HEK293 (cell line): ENCODE measurements around the gene UCP2.

Source experiments
- CTCF ChIA-PET: fragments of 350-600 bp; formaldehyde crosslinking; extraction: SDS; loops from one replicate; lab custom pipeline; 2021; ENCODE audit warnings: antibody characterized with exemption; lab: Yijun Ruan, JAX
- POLR2A ChIA-PET: fragments of 300-600 bp; formaldehyde crosslinking; extraction: SDS; loops from one replicate; lab custom pipeline; 2020; ENCODE audit warnings: antibody characterized with exemption, inconsistent platforms; lab: Yijun Ruan, JAX
- H3K27ac ChIP-seq: fragments of 200-500 bp; sonication (Bioruptor generic); 2 replicates; pipeline ENCODE4 v1.5.1; 2014; ENCODE audit warnings: low read depth, low read length, control low read depth, inconsistent platforms; ENCODE audit errors: extremely low read depth
- H3K36me3 ChIP-seq, 2 experiments: fragments of 200-500 bp in 1 of 2; sonication (Bioruptor generic) in 1 of 2; 1 replicate in 1 of 2; 2 replicates in 1 of 2; pipeline ENCODE4 v1.5.1; 2014 to 2017; ENCODE audit warnings: inconsistent platforms in 2 of 2, low read length in 2 of 2; ENCODE audit not compliant: control insufficient read depth in 2 of 2, insufficient read depth in 1 of 2
- H3K4me1 ChIP-seq: fragments of 200-500 bp; sonication (Bioruptor generic); 2 replicates; pipeline ENCODE4 v1.5.1; 2014; ENCODE audit warnings: mild to moderate bottlenecking, low read length, inconsistent platforms; ENCODE audit not compliant: control insufficient read depth, insufficient read depth
- H3K4me3 ChIP-seq: 2 replicates; pipeline ENCODE4 v1.5.1; 2011; ENCODE audit warnings: low read depth, mild to moderate bottlenecking, control low read depth, low read length, moderate library complexity
- H3K9me3 ChIP-seq: fragments of 200-500 bp; sonication (Bioruptor generic); 2 replicates; pipeline ENCODE4 v1.5.1; 2014; ENCODE audit warnings: low read depth, low read length, inconsistent platforms; ENCODE audit not compliant: control insufficient read depth, insufficient read depth
- AEBP2 ChIP-seq: fragments of 450-650 bp; formaldehyde crosslinking; IDR thresholded peaks from 2 replicates; pipeline ENCODE4 v1.5.1; 2016; ENCODE audit warnings: missing biosample characterization, missing genetic modification characterization, borderline replicate concordance
- EGR2 ChIP-seq: fragments of 450-650 bp; formaldehyde crosslinking; IDR thresholded peaks from 2 replicates; pipeline ENCODE4 v1.5.1; 2016; ENCODE audit warnings: low read depth, missing biosample characterization, missing genetic modification characterization
- KLF17 ChIP-seq: fragments of 450-650 bp; formaldehyde crosslinking; IDR thresholded peaks from 2 replicates; pipeline ENCODE4 v1.5.1; 2016; ENCODE audit warnings: missing biosample characterization, missing genetic modification characterization
- MZF1 ChIP-seq: fragments of 450-650 bp; formaldehyde crosslinking; IDR thresholded peaks from 2 replicates; pipeline ENCODE4 v1.5.1; 2017; ENCODE audit warnings: missing biosample characterization, missing genetic modification characterization, borderline replicate concordance
- SP3 ChIP-seq: fragments of 450-650 bp; formaldehyde crosslinking; IDR thresholded peaks from 2 replicates; pipeline ENCODE4 v1.5.1; 2016; ENCODE audit warnings: missing biosample characterization, missing genetic modification characterization
- YY2 ChIP-seq: fragments of 450-650 bp; formaldehyde crosslinking; IDR thresholded peaks from 2 replicates; pipeline ENCODE4 v1.5.1; 2016; ENCODE audit warnings: missing biosample characterization, missing genetic modification characterization
- ZBTB6 ChIP-seq: fragments of 450-650 bp; formaldehyde crosslinking; IDR thresholded peaks from 2 replicates; pipeline ENCODE4 v1.5.1; 2017; ENCODE audit warnings: missing biosample characterization, missing genetic modification characterization
- ZFHX2 ChIP-seq: fragments of 450-650 bp; formaldehyde crosslinking; conservative IDR thresholded peaks from 2 replicates; pipeline ENCODE4 v1.5.1; 2016; ENCODE audit warnings: missing biosample characterization, missing genetic modification characterization
- ZFP69B ChIP-seq: fragments of 450-650 bp; formaldehyde crosslinking; IDR thresholded peaks from 2 replicates; pipeline ENCODE4 v1.5.1; 2016; ENCODE audit warnings: missing biosample characterization, missing genetic modification characterization
- ZNF133 ChIP-seq: fragments of 450-650 bp; formaldehyde crosslinking; IDR thresholded peaks from 2 replicates; pipeline ENCODE4 v1.5.1; 2016; ENCODE audit warnings: missing biosample characterization, missing genetic modification characterization
- ZNF16 ChIP-seq: fragments of 450-650 bp; formaldehyde crosslinking; IDR thresholded peaks from 2 replicates; pipeline ENCODE4 v1.5.1; 2016; ENCODE audit warnings: low read depth, missing biosample characterization, missing genetic modification characterization
- ZNF223 ChIP-seq: fragments of 450-650 bp; formaldehyde crosslinking; IDR thresholded peaks from 2 replicates; pipeline ENCODE4 v1.5.1; 2016; ENCODE audit warnings: missing biosample characterization, missing genetic modification characterization
- ZNF239 ChIP-seq: fragments of 450-650 bp; formaldehyde crosslinking; IDR thresholded peaks from 2 replicates; pipeline ENCODE4 v1.5.1; 2016; ENCODE audit warnings: missing biosample characterization, missing genetic modification characterization
- ZNF529 ChIP-seq: fragments of 450-650 bp; formaldehyde crosslinking; IDR thresholded peaks from 2 replicates; pipeline ENCODE4 v1.5.1; 2017; ENCODE audit warnings: missing genetic modification characterization, missing biosample characterization; ENCODE audit not compliant: insufficient replicate concordance
- ZNF707 ChIP-seq: fragments of 450-650 bp; formaldehyde crosslinking; IDR thresholded peaks from 2 replicates; pipeline ENCODE4 v1.5.1; 2016; ENCODE audit warnings: missing biosample characterization, missing genetic modification characterization
- ZNF76 ChIP-seq: fragments of 450-650 bp; formaldehyde crosslinking; IDR thresholded peaks from 2 replicates; pipeline ENCODE4; 2016; ENCODE audit warnings: low read depth, missing biosample characterization, missing genetic modification characterization, borderline replicate concordance

Gene UCP2

DNA sequence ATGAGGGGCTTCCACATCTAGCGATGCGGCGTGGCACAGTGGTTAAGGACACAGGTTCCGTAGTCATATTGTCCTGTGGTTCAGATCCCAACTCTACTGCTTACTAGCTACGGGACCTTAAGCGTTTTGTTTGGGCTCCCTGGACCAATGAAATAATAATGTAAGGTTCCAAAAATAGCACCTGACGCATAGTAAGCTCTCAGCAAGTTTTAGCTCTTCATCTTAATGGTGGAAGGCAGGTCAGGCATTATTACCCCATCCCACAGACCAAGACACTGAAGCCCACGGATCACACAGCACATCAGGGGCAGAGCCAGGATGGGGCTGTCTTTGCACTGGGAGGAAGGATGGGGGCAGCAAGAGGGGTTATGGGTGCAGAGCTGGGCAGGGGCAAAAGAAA lies 18.8 kb downstream of the UCP2 start:
- no peak overlapping the region for H3K4me3 ChIP-seq
- no peak overlapping the region for H3K27ac ChIP-seq
- H3K4me1 ChIP-seq = no peaks in the 10 kb centered on the region
- CTCF ChIA-PET = interaction anchor here (0.5 to 2.2 kb wide), 33 partner anchors 10 to 608 kb away, joined by 3 to 10 read pairs (median 3); partner anchors contain the start of gene DNAJB13
- POLR2A ChIA-PET = interaction anchor here (0.9 kb wide), 1 partner anchor 18 kb away, joined by 3 read pairs; the partner anchor contains the start of gene UCP2
- TF ChIP-seq ZFP69B = no peak
- TF ChIP-seq ZNF133 (tag by site-specific recombination) = no peak
- TF ChIP-seq ZNF239 (tag by site-specific recombination) = no peak
- TF ChIP-seq ZNF16 = no peak
- TF ChIP-seq SP3 (tag by site-specific recombination) = no peak
- no peak for TF ChIP-seq ZNF76 (tag by site-specific recombination)
- TF ChIP-seq ZNF529 (tag by site-specific recombination) = no peak
- no peak for TF ChIP-seq KLF17
- TF ChIP-seq YY2 = no peak
- no peaks in the 10 kb centered on the region for H3K9me3 ChIP-seq
- no peaks in the 10 kb centered on the region for H3K36me3 ChIP-seq

DNA sequence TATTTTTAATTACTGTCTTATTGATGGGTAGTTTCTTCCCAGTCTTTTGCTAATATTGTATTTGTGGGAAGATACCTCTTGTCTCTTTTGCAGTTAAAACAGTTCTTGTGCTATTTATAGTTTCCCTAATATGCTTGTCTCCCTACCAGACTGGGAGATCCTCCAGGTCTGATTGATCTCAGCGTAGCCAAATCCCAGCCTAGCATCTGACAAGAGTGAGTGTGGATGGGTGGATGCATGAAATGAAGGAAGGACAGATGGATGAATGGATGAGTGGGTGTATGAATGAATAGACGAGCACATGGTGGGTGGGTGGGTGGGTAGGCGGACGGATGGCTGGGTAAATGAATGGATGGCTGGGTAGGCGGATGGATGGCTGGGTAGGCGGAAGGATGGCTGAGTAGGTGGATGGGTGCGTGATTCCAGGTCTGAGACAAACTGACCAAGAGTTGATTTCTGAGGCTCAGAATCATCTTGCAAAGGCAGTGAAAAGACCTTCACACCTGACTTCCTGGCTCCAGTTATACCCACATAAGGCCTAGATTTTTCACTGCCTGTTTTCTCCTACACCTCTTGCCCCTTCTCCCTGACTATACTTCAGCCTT lies 20.4 kb downstream of the UCP2 start:
- ChIA-PET POLR2A (no interaction called here), CTCF (interaction anchor here (0.7 to 2.2 kb wide), 3 partner anchors 18 to 446 kb away, joined by 3 to 9 read pairs (median 5); no protein-coding TSS in a partner anchor)
- TF ChIP-seq ZNF223 (tag by site-specific recombination) (no peak), ZFHX2 (peak; percentile 72), ZBTB6 (tag by site-specific recombination) (no peak), AEBP2 (tag by site-specific recombination) (no peak), EGR2 (tag by site-specific recombination) (peak; percentile 68)

DNA sequence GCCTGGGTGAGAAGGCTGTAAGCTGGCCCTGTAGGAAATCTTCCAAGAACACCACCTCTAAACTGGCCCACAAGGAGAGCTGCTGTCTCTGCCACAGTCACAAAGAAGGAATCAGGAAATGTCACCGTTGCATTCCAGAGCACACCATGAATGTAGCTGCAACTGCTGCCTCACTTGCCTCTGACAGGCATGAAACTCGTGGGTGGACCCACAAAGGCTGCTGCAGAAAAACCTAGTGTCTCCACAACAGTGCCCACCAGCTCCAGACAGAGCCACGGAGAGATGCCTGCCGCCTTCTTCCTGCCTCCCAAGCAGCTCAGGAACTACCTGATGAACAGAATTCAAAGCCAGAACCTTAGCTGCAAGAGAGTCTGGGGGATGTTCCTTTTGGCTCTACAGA lies 21.3 kb downstream of the UCP2 start:
- CTCF ChIA-PET = no interaction called here
- Histone ChIP-seq H3K36me3 (no peaks in the 10 kb centered on the region), H3K27ac (no peak overlapping the region), H3K4me1 (no peaks in the 10 kb centered on the region), H3K9me3 (no peaks in the 10 kb centered on the region), H3K4me3 (no peak overlapping the region)
- POLR2A ChIA-PET = interaction anchor here (0.5 kb wide), 1 partner anchor 1732 kb away, joined by 3 read pairs; no protein-coding TSS in a partner anchor
- TF ChIP-seq ZFP69B (no peak), MZF1 (tag by site-specific recombination) (no peak), ZNF707 (tag by site-specific recombination) (no peak)

More for the DNA sequence above, 20.4 kb downstream of the UCP2 start:
- Histone ChIP-seq H3K36me3 (no peaks in the 10 kb centered on the region), H3K4me3 (no peak overlapping the region), H3K27ac (no peak overlapping the region), H3K4me1 (no peaks in the 10 kb centered on the region), H3K9me3 (no peaks in the 10 kb centered on the region)
